Dendritic cell treated with granulocyte-macrophage colony-stimulating factor and Interleukin-4, amounts not matched to agents 40 ng/mL and 50 ng/mL, for 4 days (primary cell): ENCODE measurements around the gene FTMT.

Source experiments
- H3K27ac Mint-ChIP-seq: one replicate; pipeline ENCODE4 v1.8.0; 2022; ENCODE audit warnings: mild to moderate bottlenecking, mixed read lengths
- H3K27me3 Mint-ChIP-seq: one replicate; pipeline ENCODE4 v1.8.0; 2022; ENCODE audit warnings: mild to moderate bottlenecking, mixed read lengths
- H3K36me3 Mint-ChIP-seq: one replicate; pipeline ENCODE4 v1.8.0; 2022; ENCODE audit warnings: low read depth, mixed read lengths
- H3K4me1 Mint-ChIP-seq: one replicate; pipeline ENCODE4 v1.8.0; 2022; ENCODE audit warnings: low read depth, mixed read lengths
- H3K4me3 Mint-ChIP-seq: one replicate; pipeline ENCODE4 v1.8.0; 2022; ENCODE audit warnings: mild to moderate bottlenecking, moderate library complexity, mixed read lengths
- H3K9me3 Mint-ChIP-seq: one replicate; pipeline ENCODE4 v1.8.0; 2022; ENCODE audit warnings: mixed read lengths
- intact Hi-C: fragments of 100-400 bp; cut with micrococcal nuclease; formaldehyde crosslinking; loops from one replicate; pipeline ENCODE4 v1.15.0; 2022

The FTMT gene

DNA sequence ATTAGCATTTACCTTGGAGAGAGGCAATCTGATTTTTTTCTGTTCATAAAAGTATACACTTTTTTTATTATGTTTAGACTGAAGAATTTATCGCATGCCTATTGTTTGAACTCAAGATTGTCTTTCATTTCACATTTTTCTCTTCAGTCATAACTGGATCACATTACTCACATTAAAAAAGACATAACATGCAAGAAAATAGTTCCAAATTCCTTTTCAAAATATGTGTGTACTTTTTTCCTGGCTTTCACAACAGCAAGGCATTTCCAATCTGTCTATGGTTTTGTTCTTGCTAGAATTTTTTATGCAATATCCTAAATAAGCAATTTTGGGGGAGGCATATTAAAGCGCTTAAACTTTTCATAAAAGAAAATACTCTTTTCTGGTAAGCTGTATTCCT, 21.2 kb downstream of the FTMT start:
- Mint-ChIP-seq H3K9me3 (no peaks in the 10 kb centered on the region), H3K36me3 (no peaks in the 10 kb centered on the region), H3K27ac (no peak overlapping the region), H3K4me3 (no peak overlapping the region), H3K4me1 (no peaks in the 10 kb centered on the region), H3K27me3 (no peaks in the 10 kb centered on the region)
- intact Hi-C loops, result no loop called here

GRCh38 chr5:121873409-121873808, 21.7 kb downstream of the FTMT start:
- Mint-ChIP-seq H3K27me3 (no peaks in the 10 kb centered on the region), H3K4me1 (no peaks in the 10 kb centered on the region), H3K9me3 (no peaks in the 10 kb centered on the region), H3K27ac (no peak overlapping the region), H3K36me3 (no peaks in the 10 kb centered on the region), H3K4me3 (no peak overlapping the region)
- intact Hi-C loops, result no loop called here

- Mint-ChIP-seq H3K27ac (no peak overlapping the region), H3K36me3 (no peaks in the 10 kb centered on the region), H3K4me1 (no peaks in the 10 kb centered on the region), H3K4me3 (no peak overlapping the region), H3K27me3 (no peaks in the 10 kb centered on the region), H3K9me3 (peaks cover 21% of the 10 kb centered on the region)
- intact Hi-C loops, result no loop called here
Observed at GRCh38 chr5:121885630-121886029, 33.9 kb downstream of the FTMT start.

- intact Hi-C loops, result no loop called here
- no peaks in the 10 kb centered on the region for H3K36me3 Mint-ChIP-seq
- peaks cover 21% of the 10 kb centered on the region for H3K9me3 Mint-ChIP-seq
- no peaks in the 10 kb centered on the region for H3K27me3 Mint-ChIP-seq
- H3K27ac Mint-ChIP-seq, result no peak overlapping the region
- no peak overlapping the region for H3K4me3 Mint-ChIP-seq
- H3K4me1 Mint-ChIP-seq, result no peaks in the 10 kb centered on the region
Observed at GRCh38 chr5:121887727-121888126, 36.0 kb downstream of the FTMT start.

DNA sequence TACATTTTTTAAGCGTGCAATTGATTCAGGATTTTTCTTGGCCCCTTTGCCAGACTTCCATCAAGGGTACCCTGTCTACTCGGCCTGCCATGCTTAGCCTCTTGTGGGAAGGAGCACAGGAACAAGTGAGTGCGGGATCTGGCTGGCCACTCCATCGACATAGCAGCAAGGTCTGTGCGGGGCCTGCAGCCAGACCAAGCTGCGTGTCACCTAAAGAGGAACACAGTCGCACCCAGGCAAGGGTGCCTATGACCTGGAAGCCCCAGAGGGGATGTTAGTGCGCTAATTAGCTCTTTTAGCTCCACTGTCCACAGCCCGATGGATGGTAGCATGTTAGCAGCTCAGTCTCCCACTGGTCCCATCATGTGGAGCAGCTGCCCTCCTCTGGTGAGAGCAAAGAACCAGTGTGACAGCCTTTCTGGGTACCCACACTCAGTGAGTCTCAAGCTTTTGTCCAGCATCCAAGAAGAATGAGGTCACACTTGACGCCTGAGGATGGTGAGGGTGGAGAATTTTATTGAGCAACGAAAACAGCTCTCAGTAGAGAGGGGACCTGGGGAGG, 38.7 kb downstream of the FTMT start:
- Mint-ChIP-seq H3K36me3 (no peaks in the 10 kb centered on the region), H3K4me1 (no peaks in the 10 kb centered on the region), H3K27ac (no peak overlapping the region), H3K27me3 (no peaks in the 10 kb centered on the region), H3K9me3 (peaks cover 27% of the 10 kb centered on the region), H3K4me3 (no peak overlapping the region)
- intact Hi-C loops, result no loop called here

- no peak overlapping the region for H3K27ac Mint-ChIP-seq
- H3K9me3 Mint-ChIP-seq, result peaks cover 6% of the 10 kb centered on the region
- H3K4me1 Mint-ChIP-seq, result no peaks in the 10 kb centered on the region
- no peaks in the 10 kb centered on the region for H3K36me3 Mint-ChIP-seq
- H3K27me3 Mint-ChIP-seq, result no peaks in the 10 kb centered on the region
- H3K4me3 Mint-ChIP-seq, result no peak overlapping the region
- intact Hi-C loops, result no loop called here
Observed at GRCh38 chr5:121897341-121897740, 45.7 kb downstream of the FTMT start.

- Mint-ChIP-seq H3K4me1 (no peaks in the 10 kb centered on the region), H3K27me3 (no peaks in the 10 kb centered on the region), H3K27ac (no peak overlapping the region), H3K36me3 (no peaks in the 10 kb centered on the region), H3K9me3 (no peaks in the 10 kb centered on the region), H3K4me3 (no peak overlapping the region)
- intact Hi-C loops, result no loop called here
Observed at GRCh38 chr5:121899346-121899745, 47.7 kb downstream of the FTMT start.
